Astrocyte of the cerebellum (primary cell): Measurements from ENCODE around the gene TRIM44.
"Not testable (repeated sequence)": the region's sequence is repeated elsewhere in the genome, so short reads cannot be mapped to it uniquely, and the experiment has no call there.

ENCODE experiments used
- DNase-seq: peaks from one replicate; pipeline ENCODE4 v3.0.0-alpha.2; 2011; ENCODE audit warnings: low read depth
- H3K4me3 ChIP-seq: 2 replicates; pipeline ENCODE4 v1.5.1; 2011; ENCODE audit warnings: mild to moderate bottlenecking, low read depth, low read length, moderate library complexity
- CTCF ChIP-seq: IDR thresholded peaks from 2 replicates; pipeline ENCODE4 v1.5.1; 2012; ENCODE audit warnings: low read length, low read depth, moderate library complexity, mild to moderate bottlenecking; ENCODE audit errors: missing control alignments
- in situ Hi-C: cut with HindIII; loops from 2 replicates; pipeline ENCODE4 v1.10.0; 2017; ENCODE audit warnings: low sequenced_read_pairs

TRIM44 gene

DNA sequence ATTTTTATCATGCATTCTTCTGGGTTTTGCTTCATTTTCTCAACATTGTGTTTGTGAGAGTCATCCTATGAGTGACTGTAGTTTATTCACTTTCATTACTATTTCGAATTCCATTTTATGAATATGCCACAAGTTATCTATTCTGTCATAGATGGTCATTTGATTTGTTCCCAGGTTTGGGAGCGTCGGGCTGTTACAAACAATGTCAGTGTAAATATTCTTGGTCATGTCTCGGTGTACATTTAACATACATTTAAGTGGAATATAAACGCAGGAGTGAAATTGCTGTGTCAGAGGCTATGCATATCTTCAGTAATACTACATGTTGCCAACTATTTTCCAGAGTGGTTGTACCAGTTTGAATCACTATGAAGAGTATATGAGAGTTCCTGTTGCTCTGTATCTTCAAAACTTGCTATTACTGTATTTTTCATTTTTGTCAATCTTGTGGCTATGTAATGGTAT lies 2.4 kb downstream of the TRIM44 start:
- DNase-seq: no peak
- no peak for TF ChIP-seq CTCF
- H3K4me3 ChIP-seq: no peak overlapping the region
- in situ Hi-C loops: no loop called here

GRCh38 chr11:35667257-35667656 lies 4.7 kb downstream of the TRIM44 start:
- H3K4me3 ChIP-seq: no peak overlapping the region
- no peak for TF ChIP-seq CTCF
- no peak for DNase-seq
- in situ Hi-C loops: no loop called here

- in situ Hi-C loops, DNase-seq, H3K4me3 ChIP-seq: not testable (repeated sequence)
These were observed 5.8 kb downstream of the TRIM44 start for GRCh38 chr11:35668350-35668749.

- in situ Hi-C loops: no loop called here
- no peak for DNase-seq
- H3K4me3 ChIP-seq: no peak overlapping the region
- no peak for TF ChIP-seq CTCF
These were observed 9.0 kb downstream of the TRIM44 start for GRCh38 chr11:35671396-35672127.

- no peak overlapping the region for H3K4me3 ChIP-seq
- TF ChIP-seq CTCF: no peak
- in situ Hi-C loops: no loop called here
- DNase-seq: no peak
These were observed 10.0 kb downstream of the TRIM44 start for GRCh38 chr11:35672608-35673007.

DNA sequence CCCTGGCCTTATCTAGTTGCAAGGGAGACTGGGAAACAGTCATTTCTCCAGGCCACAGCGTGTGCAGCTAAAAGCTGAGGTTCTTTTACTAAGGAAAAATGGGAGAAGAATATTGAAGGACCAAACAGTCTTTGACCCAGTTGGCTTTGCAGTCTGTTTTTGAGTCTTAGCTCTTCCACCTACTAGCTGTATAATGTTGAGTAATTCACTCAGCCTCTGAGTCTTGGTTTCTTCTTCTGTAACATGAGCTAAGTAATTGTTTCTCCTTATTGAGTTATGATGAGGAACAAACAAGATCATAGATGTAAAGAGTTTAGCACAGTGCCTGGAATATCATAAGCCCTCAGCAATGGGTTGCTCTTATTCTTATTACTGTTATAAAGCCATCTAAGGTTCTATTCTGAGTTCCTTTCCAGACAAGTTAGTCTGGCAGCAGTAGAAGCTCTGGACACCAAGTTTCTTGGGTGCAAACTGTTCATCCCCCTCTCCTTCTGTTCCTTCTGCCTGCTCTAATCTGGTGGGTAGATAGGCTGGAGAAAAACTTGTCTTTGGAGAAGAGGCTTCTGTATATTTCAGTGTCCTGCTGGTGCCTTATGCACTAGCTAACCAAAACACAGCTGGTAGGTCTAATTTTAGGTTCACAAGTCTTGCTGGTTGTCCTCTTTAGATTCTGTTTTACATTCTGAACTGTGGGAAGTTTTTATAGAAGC lies 13.5 kb downstream of the TRIM44 start:
- no peak for TF ChIP-seq CTCF
- in situ Hi-C loops: no loop called here
- H3K4me3 ChIP-seq: no peak overlapping the region
- DNase-seq: no peak

- in situ Hi-C loops: no loop called here
- H3K4me3 ChIP-seq: no peak overlapping the region
- DNase-seq: no peak
- no peak for TF ChIP-seq CTCF
These were observed 14.0 kb downstream of the TRIM44 start for GRCh38 chr11:35676611-35676965.
